HepG2 (cell line): ENCODE data around the gene ALG8. TPM values are rescaled to one million over a fixed set of nuclear protein-coding genes. Genes with fewer than 3 reads are reported as not detected.

Source experiments
- ATF5 ChIP-seq: sonication (generic); formaldehyde crosslinking; IDR thresholded peaks from 2 replicates; pipeline ENCODE4 v1.4.0; 2020; ENCODE audit warnings: mild to moderate bottlenecking, low read depth, missing genetic modification reagents
- CREM ChIP-seq, 2 experiments: sonication (generic) in 1 of 2; formaldehyde crosslinking in 1 of 2; IDR thresholded peaks; 2 replicates each; pipeline versions ENCODE4 v1.4.0 to v1.6.1; 2016 to 2020; ENCODE audit warnings: antibody characterized with exemption in 1 of 2, mild to moderate bottlenecking in 1 of 2, missing genetic modification reagents in 1 of 2
- DBP ChIP-seq: sonication (generic); formaldehyde crosslinking; IDR thresholded peaks from 2 replicates; pipeline ENCODE4 v1.4.0; 2020; ENCODE audit warnings: missing genetic modification reagents; ENCODE audit errors: not compliant biosample characterization
- HIVEP1 ChIP-seq: sonication (generic); formaldehyde crosslinking; IDR thresholded peaks from 2 replicates; pipeline ENCODE4 v1.4.0; 2020; ENCODE audit warnings: mild to moderate bottlenecking, missing genetic modification reagents
- KAT8 ChIP-seq: IDR thresholded peaks from 2 replicates; pipeline ENCODE4 v1.6.1; 2016; ENCODE audit warnings: missing genetic modification reagents, missing compliant biosample characterization
- KMT2A ChIP-seq: sonication (generic); formaldehyde crosslinking; IDR thresholded peaks from 2 replicates; pipeline ENCODE4 v1.4.0; 2020; ENCODE audit warnings: missing genetic modification reagents
- LCORL ChIP-seq, 2 experiments: fragments of 450-650 bp in 1 of 2; sonication (generic) in 1 of 2; formaldehyde crosslinking in 1 of 2; IDR thresholded peaks; 2 replicates each; pipeline versions ENCODE4 v1.5.0 to v1.6.1; 2017 to 2020; ENCODE audit warnings: antibody characterized with exemption in 1 of 2, missing genetic modification reagents in 1 of 2
- MED1 ChIP-seq: sonication (generic); formaldehyde crosslinking; IDR thresholded peaks from 2 replicates; pipeline ENCODE4 v1.4.0; 2020; ENCODE audit warnings: missing genetic modification reagents
- MTF2 ChIP-seq: sonication (generic); formaldehyde crosslinking; IDR thresholded peaks from 2 replicates; pipeline ENCODE4 v1.5.0; 2020; ENCODE audit warnings: missing genetic modification reagents, borderline replicate concordance
- ONECUT2 ChIP-seq: sonication (generic); formaldehyde crosslinking; IDR thresholded peaks from 2 replicates; pipeline ENCODE4 v1.4.0; 2020; ENCODE audit warnings: missing genetic modification reagents
- PCBP1 ChIP-seq: fragments of 200-400 bp; formaldehyde crosslinking; IDR thresholded peaks from 2 replicates; pipeline ENCODE4 v1.6.1; 2017; ENCODE audit warnings: mild to moderate bottlenecking, low read depth, low read length, borderline replicate concordance
- PPARG ChIP-seq: conservative IDR thresholded peaks from 2 replicates; pipeline ENCODE4 v1.6.1; 2016; ENCODE audit warnings: missing biosample characterization, missing genetic modification reagents
- SKIL ChIP-seq: sonication (generic); formaldehyde crosslinking; IDR thresholded peaks from 2 replicates; pipeline ENCODE4 v1.8.0; 2022; ENCODE audit warnings: missing genetic modification reagents, mild to moderate bottlenecking, moderate library complexity, borderline replicate concordance
- YEATS2 ChIP-seq: sonication (generic); formaldehyde crosslinking; IDR thresholded peaks from 2 replicates; pipeline ENCODE4 v1.4.0; 2020; ENCODE audit warnings: missing genetic modification reagents, borderline replicate concordance
- ZBTB21 ChIP-seq: sonication (generic); formaldehyde crosslinking; IDR thresholded peaks from 2 replicates; pipeline ENCODE4 v1.4.0; 2020; ENCODE audit warnings: missing genetic modification reagents
- ZFP37 ChIP-seq: sonication (generic); formaldehyde crosslinking; IDR thresholded peaks from 2 replicates; pipeline ENCODE4 v1.4.0; 2020; ENCODE audit warnings: missing genetic modification reagents, borderline replicate concordance
- ZNF121 ChIP-seq: sonication (generic); formaldehyde crosslinking; IDR thresholded peaks from 2 replicates; pipeline ENCODE4 v1.5.0; 2020; ENCODE audit warnings: mild to moderate bottlenecking, missing genetic modification reagents
- ZNF232 ChIP-seq: sonication (generic); formaldehyde crosslinking; IDR thresholded peaks from 2 replicates; pipeline ENCODE4 v1.4.0; 2020; ENCODE audit warnings: missing genetic modification reagents, borderline replicate concordance
- ZNF362 ChIP-seq: sonication (generic); formaldehyde crosslinking; IDR thresholded peaks from 2 replicates; pipeline ENCODE4 v1.4.0; 2020; ENCODE audit warnings: missing genetic modification reagents, mild to moderate bottlenecking, borderline replicate concordance
- ZNF670 ChIP-seq: sonication (generic); formaldehyde crosslinking; IDR thresholded peaks from 2 replicates; pipeline ENCODE4 v1.8.0; 2022; ENCODE audit warnings: mild to moderate bottlenecking, missing genetic modification reagents, borderline replicate concordance
- ZSCAN25 ChIP-seq: sonication (generic); formaldehyde crosslinking; IDR thresholded peaks from 2 replicates; pipeline ENCODE4 v1.8.0; 2022; ENCODE audit warnings: mild to moderate bottlenecking, missing genetic modification reagents
- polyA plus RNA-seq, 8 experiments: library from polyadenylated mRNA; depleted of rRNA in 3 of 8; stranded (reverse) in 7 of 8; unstranded in 1 of 8; fragments of >200 nt; fragmentation: Illumina TruSeq in 4 of 8; extraction: Trizol in 4 of 8; gene quantifications; 2 replicates each; pipeline versions ENCODE4 v1.2.1 to v1.2.3, GENCODE V29; 2011 to 2016; ENCODE audit warnings: low read depth in 4 of 8, missing spikeins in 1 of 8, mixed read lengths in 1 of 8; ENCODE audit not compliant: insufficient read depth in 1 of 8
- total RNA-seq, 5 experiments: library from RNA; depleted of rRNA; stranded (reverse); fragments of >200 nt; fragmentation: Illumina TruSeq; extraction: Trizol; gene quantifications; 2 replicates each; pipeline ENCODE4 v1.2.3, GENCODE V29; 2016; ENCODE audit warnings: low read depth in 1 of 5
- TF ChIP-seq, protein P1 (sequence below): sonication (generic); formaldehyde crosslinking; IDR thresholded peaks from 2 replicates; pipeline ENCODE4 v1.4.0; 2020; ENCODE audit warnings: missing genetic modification reagents, low read depth, mild to moderate bottlenecking, borderline replicate concordance
- TF ChIP-seq, protein P2 (sequence below): sonication (generic); formaldehyde crosslinking; IDR thresholded peaks from 2 replicates; pipeline ENCODE4 v1.4.0; 2020; ENCODE audit warnings: missing genetic modification reagents

ALG8 gene
- total and polyA plus RNA-seq, 2 of the 13 experiments (the other 11 are each of a cell fraction or from before 2014, with no cell fraction given): 75.8 to 88.0 TPM

- TF ChIP-seq KMT2A (CRISPR knock-in tag) (no peak), ZNF362 (CRISPR knock-in tag) (peak; percentile 96), ZFP37 (CRISPR knock-in tag) (0 out of 2 replicates have a peak, but pooled peaks have one; percentile 43), KAT8 (CRISPR knock-in tag) (peak; percentile 79), PPARG (peak; percentile 100), HIVEP1 (peak; percentile 82; the same call in 1 of the 2 replicates), YEATS2 (CRISPR knock-in tag) (peak; percentile 75; the same call in 1 of the 2 replicates), PCBP1 (no peak), DBP (CRISPR knock-in tag) (no peak), LCORL (IDR thresholded peaks at IDR 0.05) (peak; percentile 25; the same call in 1 of the 2 replicates), LCORL (CRISPR knock-in tag; IDR thresholded peaks at IDR 0.05) (peak; percentile 85), MTF2 (CRISPR knock-in tag) (no peak), ONECUT2 (CRISPR knock-in tag) (peak; percentile 97), ZNF670 (CRISPR knock-in tag) (0 out of 2 replicates have a peak, but pooled peaks have one; percentile 57), ZBTB21 (peak; percentile 36; the same call in 1 of the 2 replicates), ATF5 (CRISPR knock-in tag) (no peak), SKIL (CRISPR knock-in tag) (peak; percentile 95), MED1 (CRISPR knock-in tag) (peak; percentile 97), CREM (IDR thresholded peaks at IDR 0.05) (peak; percentile 87), CREM (CRISPR knock-in tag; IDR thresholded peaks at IDR 0.05) (no peak), ZNF121 (CRISPR knock-in tag) (peak; percentile 48; the same call in 1 of the 2 replicates), ZNF232 (peak; percentile 65; the same call in 1 of the 2 replicates), ZSCAN25 (CRISPR knock-in tag) (0 out of 2 replicates have a peak, but pooled peaks have one; percentile 42)
- TF ChIP-seq, protein P1, sequence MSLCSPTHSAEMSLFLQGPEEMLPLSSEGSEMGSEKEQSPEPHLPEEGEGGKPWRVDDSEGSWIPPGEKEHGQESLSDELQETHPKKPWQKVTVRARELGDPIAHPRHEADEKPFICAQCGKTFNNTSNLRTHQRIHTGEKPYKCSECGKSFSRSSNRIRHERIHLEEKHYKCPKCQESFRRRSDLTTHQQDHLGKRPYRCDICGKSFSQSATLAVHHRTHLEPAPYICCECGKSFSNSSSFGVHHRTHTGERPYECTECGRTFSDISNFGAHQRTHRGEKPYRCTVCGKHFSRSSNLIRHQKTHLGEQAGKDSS (CRISPR knock-in tag): peak; percentile 61; the same call in 1 of the 2 replicates
- TF ChIP-seq, protein P2, sequence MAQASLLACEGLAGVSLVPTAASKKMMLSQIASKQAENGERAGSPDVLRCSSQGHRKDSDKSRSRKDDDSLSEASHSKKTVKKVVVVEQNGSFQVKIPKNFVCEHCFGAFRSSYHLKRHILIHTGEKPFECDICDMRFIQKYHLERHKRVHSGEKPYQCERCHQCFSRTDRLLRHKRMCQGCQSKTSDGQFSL: peak; percentile 68; the same call in 1 of the 2 replicates
These were observed 16.9 kb upstream of the ALG8 start (continued) for GRCh38 chr11:78156127-78156844.
